ENCODE measurements around the gene RASA2. TPM values are rescaled to one million over a fixed set of nuclear protein-coding genes. Genes with fewer than 3 reads are reported as not detected.

Gene RASA2
- total RNA-seq, 2 experiments from 2014 or later, result 34.7 to 35.0 TPM

- Mint-ChIP-seq H3K27me3 (peaks cover 46% of the 10 kb centered on the region), H3K9me3 (no peaks in the 10 kb centered on the region), H3K27ac (no peak overlapping the region), H3K4me1 (ENCODE audit: low read depth) (peaks cover 7% of the 10 kb centered on the region), H3K36me3 (no peaks in the 10 kb centered on the region), H3K4me3 (no peak overlapping the region)
- POLR2A ChIA-PET, result no interaction called here
- intact Hi-C loops (cut with micrococcal nuclease), result no loop called here
- CTCF ChIA-PET, result interaction anchor here (0.6 kb wide), 1 partner anchor 385 kb away, joined by 3 read pairs; no protein-coding TSS in a partner anchor
- no peak for DNase-seq
These were observed 174.7 kb downstream of the RASA2 start for GRCh38 chr3:141661229-141662196.

- ChIA-PET CTCF (no interaction called here), POLR2A (no interaction called here)
- H3K36me3 Mint-ChIP-seq, result no peaks in the 10 kb centered on the region
- H3K27me3 Mint-ChIP-seq, result peaks cover 27% of the 10 kb centered on the region
- peaks cover 7% of the 10 kb centered on the region for H3K4me1 Mint-ChIP-seq (ENCODE audit: low read depth)
- DNase-seq, result no peak
- H3K9me3 Mint-ChIP-seq, result peaks cover 4% of the 10 kb centered on the region
- intact Hi-C loops (cut with micrococcal nuclease), result no loop called here
- no peak overlapping the region for H3K4me3 Mint-ChIP-seq
- H3K27ac Mint-ChIP-seq, result no peak overlapping the region
These were observed 177.2 kb downstream of the RASA2 start for GRCh38 chr3:141663993-141664392.

Other genes starting within 250 kb of the RASA2 start
- 10 to 100 TPM; 64.7 to 66.4 TPM for gene ZBTB38, start 118.5 kb upstream of the RASA2 start, total RNA-seq